PC-9 (cell line): ENCODE results near the gene DBN1.

Experiments
- EZH2 ChIP-seq: fragments of 200-600 bp; sonication (generic); IDR thresholded peaks from 2 replicates; pipeline ENCODE4 v1.8.0; 2017; ENCODE audit warnings: antibody characterized with exemption, low read depth
- TF ChIP-seq, protein P1 (sequence below): fragments of 200-600 bp; sonication (generic); conservative IDR thresholded peaks from 2 replicates; pipeline ENCODE4 v1.6.1; 2017; ENCODE audit warnings: mixed run types, antibody characterized with exemption, mild to moderate bottlenecking, moderate library complexity

DNA sequence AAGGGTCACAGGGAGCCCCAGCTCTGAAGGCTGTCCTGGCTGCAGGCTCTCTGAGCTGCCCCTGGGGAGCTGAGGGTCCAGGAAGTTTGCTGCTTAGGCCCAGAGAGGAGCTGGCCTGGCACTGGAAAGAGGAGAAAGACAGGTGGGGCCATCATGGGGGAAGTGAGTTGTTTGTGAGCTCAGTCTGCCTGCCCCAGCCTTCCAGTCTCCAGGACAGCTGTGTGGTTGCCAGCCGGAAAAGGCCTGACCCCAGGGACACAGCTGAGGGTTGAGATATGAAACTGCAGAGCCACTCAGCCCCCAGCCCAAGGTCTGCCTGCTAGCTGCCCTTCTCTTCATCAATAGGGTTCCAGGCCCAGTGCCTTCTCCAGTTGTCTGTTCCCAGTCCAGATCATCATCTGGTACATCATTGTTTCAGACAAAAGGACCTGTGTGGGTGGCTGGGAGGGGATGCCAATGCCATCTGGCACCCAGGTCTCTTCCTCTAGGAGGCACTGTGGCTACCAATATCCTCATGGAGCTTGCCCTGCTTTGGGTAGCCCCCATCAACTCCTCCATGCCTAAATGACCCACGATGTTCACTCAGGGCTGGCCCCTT is 47.6 kb upstream of the DBN1 start:
- TF ChIP-seq, protein P1, sequence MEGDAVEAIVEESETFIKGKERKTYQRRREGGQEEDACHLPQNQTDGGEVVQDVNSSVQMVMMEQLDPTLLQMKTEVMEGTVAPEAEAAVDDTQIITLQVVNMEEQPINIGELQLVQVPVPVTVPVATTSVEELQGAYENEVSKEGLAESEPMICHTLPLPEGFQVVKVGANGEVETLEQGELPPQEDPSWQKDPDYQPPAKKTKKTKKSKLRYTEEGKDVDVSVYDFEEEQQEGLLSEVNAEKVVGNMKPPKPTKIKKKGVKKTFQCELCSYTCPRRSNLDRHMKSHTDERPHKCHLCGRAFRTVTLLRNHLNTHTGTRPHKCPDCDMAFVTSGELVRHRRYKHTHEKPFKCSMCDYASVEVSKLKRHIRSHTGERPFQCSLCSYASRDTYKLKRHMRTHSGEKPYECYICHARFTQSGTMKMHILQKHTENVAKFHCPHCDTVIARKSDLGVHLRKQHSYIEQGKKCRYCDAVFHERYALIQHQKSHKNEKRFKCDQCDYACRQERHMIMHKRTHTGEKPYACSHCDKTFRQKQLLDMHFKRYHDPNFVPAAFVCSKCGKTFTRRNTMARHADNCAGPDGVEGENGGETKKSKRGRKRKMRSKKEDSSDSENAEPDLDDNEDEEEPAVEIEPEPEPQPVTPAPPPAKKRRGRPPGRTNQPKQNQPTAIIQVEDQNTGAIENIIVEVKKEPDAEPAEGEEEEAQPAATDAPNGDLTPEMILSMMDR = no peak
- TF ChIP-seq EZH2 = no peak
